Hepatocyte (in vitro differentiated cells): ENCODE results near the gene PTPN3.

Experiments used
- EZH2 ChIP-seq: fragments of 200-600 bp; sonication (generic); IDR thresholded peaks from 2 replicates; pipeline ENCODE4 v1.6.1; 2016; ENCODE audit warnings: antibody characterized with exemption, mild to moderate bottlenecking, borderline replicate concordance
- EZH2phosphoT487 ChIP-seq: fragments of 200-600 bp; sonication (generic); IDR thresholded peaks from one replicate; pipeline ENCODE4 v1.6.1; 2018; ENCODE audit warnings: antibody characterized with exemption, mild to moderate bottlenecking, low read depth, moderate library complexity; ENCODE audit not compliant: unreplicated experiment, severe bottlenecking
- TF ChIP-seq, protein P1 (sequence below): fragments of 200-600 bp; sonication (generic); IDR thresholded peaks from 2 replicates; pipeline ENCODE4 v1.5.1; 2016; ENCODE audit warnings: antibody characterized with exemption, mild to moderate bottlenecking; ENCODE audit not compliant: poor library complexity

DNA sequence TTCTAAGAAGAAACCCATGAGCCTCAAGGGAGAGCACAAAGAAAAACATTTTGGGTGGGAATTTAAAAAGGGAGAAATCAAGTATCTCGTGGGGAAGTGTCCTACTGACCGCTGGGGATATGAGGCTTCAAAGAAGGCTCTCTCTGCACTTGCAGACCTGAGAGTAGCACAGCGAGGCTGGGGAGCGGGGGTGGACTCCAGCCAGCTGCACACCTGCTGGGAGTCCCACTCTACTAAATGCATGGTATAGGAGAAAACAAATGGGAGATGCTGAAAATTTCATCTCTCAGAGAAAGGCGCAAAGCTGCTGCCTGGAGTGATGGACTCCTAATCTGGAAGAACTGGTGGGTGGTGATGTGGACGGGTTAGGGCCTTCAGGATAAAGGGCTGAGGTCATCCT is 110.3 kb downstream of the PTPN3 start:
- TF ChIP-seq EZH2 (no peak), EZH2phosphoT487 (no peak)
- TF ChIP-seq, protein P1, sequence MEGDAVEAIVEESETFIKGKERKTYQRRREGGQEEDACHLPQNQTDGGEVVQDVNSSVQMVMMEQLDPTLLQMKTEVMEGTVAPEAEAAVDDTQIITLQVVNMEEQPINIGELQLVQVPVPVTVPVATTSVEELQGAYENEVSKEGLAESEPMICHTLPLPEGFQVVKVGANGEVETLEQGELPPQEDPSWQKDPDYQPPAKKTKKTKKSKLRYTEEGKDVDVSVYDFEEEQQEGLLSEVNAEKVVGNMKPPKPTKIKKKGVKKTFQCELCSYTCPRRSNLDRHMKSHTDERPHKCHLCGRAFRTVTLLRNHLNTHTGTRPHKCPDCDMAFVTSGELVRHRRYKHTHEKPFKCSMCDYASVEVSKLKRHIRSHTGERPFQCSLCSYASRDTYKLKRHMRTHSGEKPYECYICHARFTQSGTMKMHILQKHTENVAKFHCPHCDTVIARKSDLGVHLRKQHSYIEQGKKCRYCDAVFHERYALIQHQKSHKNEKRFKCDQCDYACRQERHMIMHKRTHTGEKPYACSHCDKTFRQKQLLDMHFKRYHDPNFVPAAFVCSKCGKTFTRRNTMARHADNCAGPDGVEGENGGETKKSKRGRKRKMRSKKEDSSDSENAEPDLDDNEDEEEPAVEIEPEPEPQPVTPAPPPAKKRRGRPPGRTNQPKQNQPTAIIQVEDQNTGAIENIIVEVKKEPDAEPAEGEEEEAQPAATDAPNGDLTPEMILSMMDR = no peak
